ENCODE results near the gene GSAP. TPM values are rescaled to one million over a fixed set of nuclear protein-coding genes. Genes with fewer than 3 reads are reported as not detected.

Gene GSAP
- total RNA-seq, 1 donor from 2014 or later, result 2.6 TPM

- no peak for DNase-seq (ENCODE audit: low read depth, low spot score)
Observed at GRCh38 chr7:77329466-77330168, 86.5 kb downstream of the GSAP start.

- DNase-seq (ENCODE audit: low read depth, low spot score), result no peak
Observed at GRCh38 chr7:77328669-77329068, 87.5 kb downstream of the GSAP start.

GRCh38 chr7:77327932-77328628 is 88.1 kb downstream of the GSAP start:
- no peak for DNase-seq (ENCODE audit: low read depth, low spot score)

- no peak for DNase-seq (ENCODE audit: low read depth, low spot score)
Observed at GRCh38 chr7:77327067-77327931, 88.8 kb downstream of the GSAP start.

- DNase-seq (ENCODE audit: low read depth, low spot score), result no peak
Observed at GRCh38 chr7:77326131-77326530, 90.0 kb downstream of the GSAP start.

GRCh38 chr7:77321300-77321699 is 94.8 kb downstream of the GSAP start:
- no peak for DNase-seq (ENCODE audit: low read depth, low spot score)

- DNase-seq (ENCODE audit: low read depth, low spot score), result no peak
Observed at GRCh38 chr7:77320714-77321113, 95.4 kb downstream of the GSAP start.

- DNase-seq (ENCODE audit: low read depth, low spot score), result no peak
Observed at GRCh38 chr7:77320137-77320536, 96.0 kb downstream of the GSAP start.

- no peak for DNase-seq (ENCODE audit: low read depth, low spot score)
Observed at GRCh38 chr7:77318019-77318418, 98.1 kb downstream of the GSAP start.

- DNase-seq (ENCODE audit: low read depth, low spot score), result no peak
Observed at GRCh38 chr7:77316219-77316978, 99.8 kb downstream of the GSAP start.

GRCh38 chr7:77315182-77315591 is 101.0 kb downstream of the GSAP start:
- DNase-seq (ENCODE audit: low read depth, low spot score), result no peak

- no peak for DNase-seq (ENCODE audit: low read depth, low spot score)
Observed at GRCh38 chr7:77313876-77314480, 102.2 kb downstream of the GSAP start.

GRCh38 chr7:77313085-77313484 is 103.1 kb downstream of the GSAP start:
- DNase-seq (ENCODE audit: low read depth, low spot score), result no peak

GRCh38 chr7:77310982-77311381 is 105.2 kb downstream of the GSAP start:
- DNase-seq (ENCODE audit: low read depth, low spot score), result no peak

- no peak for DNase-seq (ENCODE audit: low read depth, low spot score)
Observed at GRCh38 chr7:77309714-77310220, 106.4 kb downstream of the GSAP start.

- DNase-seq (ENCODE audit: low read depth, low spot score), result no peak
Observed at GRCh38 chr7:77308792-77309191, 107.4 kb downstream of the GSAP start.

- no peak for DNase-seq (ENCODE audit: low read depth, low spot score)
Observed at GRCh38 chr7:77306231-77307067, 109.7 kb downstream of the GSAP start.

- no peak for DNase-seq (ENCODE audit: low read depth, low spot score)
Observed at GRCh38 chr7:77295549-77295948, 120.6 kb downstream of the GSAP start.

- DNase-seq (ENCODE audit: low read depth, low spot score), result no peak
Observed at GRCh38 chr7:77293046-77293445, 123.1 kb downstream of the GSAP start.

GRCh38 chr7:77290425-77290824 is 125.7 kb downstream of the GSAP start:
- no peak for DNase-seq (ENCODE audit: low read depth, low spot score)
